ENCODE results near the gene NPAS3. TPM values are rescaled to one million over a fixed set of nuclear protein-coding genes. Genes with fewer than 3 reads are reported as not detected.

The NPAS3 gene
- total RNA-seq, 6 donors from 2014 or later = 0.30 to 0.77 (median 0.59) TPM; not detected in 2

DNA sequence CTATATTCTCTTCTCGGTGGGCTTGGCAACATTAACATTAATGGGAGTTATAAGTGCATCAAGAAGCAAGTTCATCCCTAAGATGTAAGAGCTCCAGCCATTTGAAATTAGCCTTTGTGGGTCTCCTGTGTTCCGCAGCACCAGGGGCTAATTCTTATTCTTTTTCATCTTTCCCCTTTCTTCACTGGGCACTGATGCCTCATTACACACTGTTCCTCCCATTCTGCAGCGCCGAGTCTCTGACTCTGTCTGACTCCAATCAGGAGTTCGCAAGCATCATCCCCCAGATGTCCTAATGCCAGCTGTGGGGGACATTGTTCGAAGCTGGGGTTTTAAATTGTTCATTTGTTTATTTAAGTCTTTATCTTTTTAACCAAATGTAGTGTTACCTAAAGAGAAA, 670.9 kb downstream of the NPAS3 start:
- H3K27ac ChIP-seq = no peak overlapping the region
- no peaks in the 10 kb centered on the region for H3K36me3 ChIP-seq
- H3K4me1 ChIP-seq = no peaks in the 10 kb centered on the region
- H3K4me3 ChIP-seq = no peak overlapping the region
- no peak for TF ChIP-seq POLR2AphosphoS5 (IDR thresholded peaks at IDR 0.05)
- 84 to 91% methylated on average over 6 of the region's 6 CpGs for WGBS, 2 donors
- ATAC-seq (ENCODE audit: low FRiP score in 2 of 2) (no peak), DNase-seq (no peak)
- H3K9me3 ChIP-seq = no peaks in the 10 kb centered on the region
- no peaks in the 10 kb centered on the region for H3K27me3 ChIP-seq

DNA sequence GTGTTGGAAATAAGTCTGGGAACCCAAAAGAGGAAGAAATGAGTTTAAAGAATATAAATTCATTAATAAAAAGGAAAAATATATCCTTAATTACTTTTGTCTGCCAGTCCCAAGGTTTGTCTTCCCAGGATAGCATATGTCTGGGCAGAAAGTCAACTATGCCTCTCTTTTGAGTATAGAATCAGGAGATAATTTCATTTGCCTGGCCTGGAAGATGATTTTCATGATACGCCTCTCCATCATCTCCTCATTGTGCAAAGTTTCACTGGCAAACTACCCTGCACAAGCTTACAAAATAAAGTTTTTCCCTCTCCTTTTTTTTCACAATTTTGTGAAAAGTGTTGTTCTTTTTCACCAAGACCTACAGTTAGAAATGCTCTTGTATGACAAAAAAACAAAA, 671.4 kb downstream of the NPAS3 start:
- Histone ChIP-seq H3K4me3 (no peak overlapping the region), H3K9me3 (no peaks in the 10 kb centered on the region), H3K27me3 (no peaks in the 10 kb centered on the region), H3K36me3 (no peaks in the 10 kb centered on the region), H3K4me1 (no peaks in the 10 kb centered on the region), H3K27ac (no peak overlapping the region)
- ATAC-seq (ENCODE audit: low FRiP score in 2 of 2) = no peak
- no peak for DNase-seq
- TF ChIP-seq, protein P1, sequence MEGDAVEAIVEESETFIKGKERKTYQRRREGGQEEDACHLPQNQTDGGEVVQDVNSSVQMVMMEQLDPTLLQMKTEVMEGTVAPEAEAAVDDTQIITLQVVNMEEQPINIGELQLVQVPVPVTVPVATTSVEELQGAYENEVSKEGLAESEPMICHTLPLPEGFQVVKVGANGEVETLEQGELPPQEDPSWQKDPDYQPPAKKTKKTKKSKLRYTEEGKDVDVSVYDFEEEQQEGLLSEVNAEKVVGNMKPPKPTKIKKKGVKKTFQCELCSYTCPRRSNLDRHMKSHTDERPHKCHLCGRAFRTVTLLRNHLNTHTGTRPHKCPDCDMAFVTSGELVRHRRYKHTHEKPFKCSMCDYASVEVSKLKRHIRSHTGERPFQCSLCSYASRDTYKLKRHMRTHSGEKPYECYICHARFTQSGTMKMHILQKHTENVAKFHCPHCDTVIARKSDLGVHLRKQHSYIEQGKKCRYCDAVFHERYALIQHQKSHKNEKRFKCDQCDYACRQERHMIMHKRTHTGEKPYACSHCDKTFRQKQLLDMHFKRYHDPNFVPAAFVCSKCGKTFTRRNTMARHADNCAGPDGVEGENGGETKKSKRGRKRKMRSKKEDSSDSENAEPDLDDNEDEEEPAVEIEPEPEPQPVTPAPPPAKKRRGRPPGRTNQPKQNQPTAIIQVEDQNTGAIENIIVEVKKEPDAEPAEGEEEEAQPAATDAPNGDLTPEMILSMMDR (IDR thresholded peaks at IDR 0.05) = no peak
- TF ChIP-seq POLR2AphosphoS5 (IDR thresholded peaks at IDR 0.05) = no peak
- no peak for TF ChIP-seq EP300 (IDR thresholded peaks at IDR 0.05)
- no peak for TF ChIP-seq POLR2A (IDR thresholded peaks at IDR 0.05)
- WGBS, 2 donors = 89 to 96% methylated on average over 1 of the region's 1 CpG

DNA sequence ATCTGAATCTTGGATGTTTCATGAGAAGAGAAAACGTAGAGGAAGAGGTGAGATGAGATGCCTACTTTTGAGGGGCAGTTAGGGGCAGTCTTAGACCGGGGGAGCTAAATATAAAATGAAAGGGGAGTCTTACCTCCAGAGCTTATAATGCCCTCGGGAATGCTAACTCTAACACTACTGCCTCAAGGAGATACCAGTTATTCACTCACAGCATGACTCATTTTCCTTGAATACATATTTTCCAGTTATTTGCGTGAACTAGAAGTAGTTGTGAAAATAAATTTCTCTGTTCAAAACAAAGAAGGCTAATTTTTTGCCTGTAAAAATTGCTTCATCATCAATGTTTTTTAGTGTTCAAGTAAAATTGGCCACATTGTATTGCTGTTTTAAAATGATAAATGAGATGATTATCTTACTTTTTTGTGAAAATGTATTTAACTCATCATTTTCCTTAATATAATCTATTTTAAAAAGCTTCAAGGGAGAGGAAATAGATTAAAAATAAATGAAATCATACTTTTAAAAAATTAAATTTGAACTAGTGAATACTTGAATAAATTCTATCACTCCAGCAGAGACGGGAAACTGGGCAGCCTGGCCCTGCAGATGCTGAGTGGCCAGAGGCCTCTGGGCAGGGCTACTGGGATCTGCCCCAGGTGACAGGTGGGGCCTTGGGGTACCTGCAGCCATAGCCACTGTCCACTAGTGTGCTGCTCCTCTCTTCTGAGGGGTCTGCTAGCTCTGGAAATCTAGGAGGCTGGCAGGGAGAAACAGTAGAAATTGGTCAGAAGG, 672.9 kb downstream of the NPAS3 start:
- no peak overlapping the region for H3K4me3 ChIP-seq
- H3K9me3 ChIP-seq = no peaks in the 10 kb centered on the region
- H3K4me1 ChIP-seq = no peaks in the 10 kb centered on the region
- H3K27ac ChIP-seq = no peak overlapping the region
- TF ChIP-seq EP300 (IDR thresholded peaks at IDR 0.05) (no peak), POLR2AphosphoS5 (IDR thresholded peaks at IDR 0.05) (no peak), POLR2A (IDR thresholded peaks at IDR 0.05) (no peak)
- TF ChIP-seq, protein P1 (IDR thresholded peaks at IDR 0.05) = no peak
- ATAC-seq (ENCODE audit: low FRiP score in 2 of 2) = no peak
- H3K36me3 ChIP-seq = no peaks in the 10 kb centered on the region
- no peaks in the 10 kb centered on the region for H3K27me3 ChIP-seq
- 83 to 85% methylated on average over 5 of the region's 5 CpGs for WGBS, 2 donors
- peak in 1 of 2 donors; percentile 9 for DNase-seq

DNA sequence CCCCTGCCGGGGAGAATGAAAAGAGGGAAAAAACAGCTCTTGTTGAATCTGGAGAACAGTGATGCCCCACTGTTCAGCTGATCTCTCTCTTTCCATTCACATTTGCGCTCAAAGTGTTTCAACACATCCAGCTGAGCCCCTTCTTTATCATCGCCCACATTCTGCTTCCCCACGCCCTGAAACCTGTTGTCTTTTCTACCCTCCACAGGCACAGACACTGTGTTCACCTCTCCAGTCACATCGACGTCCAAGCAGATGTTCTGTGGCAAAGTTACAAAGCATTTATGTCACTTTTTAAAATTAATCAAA, 673.5 kb downstream of the NPAS3 start:
- TF ChIP-seq POLR2A (IDR thresholded peaks at IDR 0.05) (no peak), POLR2AphosphoS5 (IDR thresholded peaks at IDR 0.05) (no peak), EP300 (IDR thresholded peaks at IDR 0.05) (no peak)
- TF ChIP-seq, protein P1 (IDR thresholded peaks at IDR 0.05) = no peak
- ATAC-seq (ENCODE audit: low FRiP score in 2 of 2) (no peak), DNase-seq (no peak)
- H3K4me3 ChIP-seq = no peak overlapping the region
- WGBS, 2 donors = 68 to 69% methylated on average over 6 of the region's 6 CpGs
- no peaks in the 10 kb centered on the region for H3K27me3 ChIP-seq
- no peaks in the 10 kb centered on the region for H3K9me3 ChIP-seq
- no peaks in the 10 kb centered on the region for H3K4me1 ChIP-seq
- H3K36me3 ChIP-seq = no peaks in the 10 kb centered on the region
- no peak overlapping the region for H3K27ac ChIP-seq

DNA sequence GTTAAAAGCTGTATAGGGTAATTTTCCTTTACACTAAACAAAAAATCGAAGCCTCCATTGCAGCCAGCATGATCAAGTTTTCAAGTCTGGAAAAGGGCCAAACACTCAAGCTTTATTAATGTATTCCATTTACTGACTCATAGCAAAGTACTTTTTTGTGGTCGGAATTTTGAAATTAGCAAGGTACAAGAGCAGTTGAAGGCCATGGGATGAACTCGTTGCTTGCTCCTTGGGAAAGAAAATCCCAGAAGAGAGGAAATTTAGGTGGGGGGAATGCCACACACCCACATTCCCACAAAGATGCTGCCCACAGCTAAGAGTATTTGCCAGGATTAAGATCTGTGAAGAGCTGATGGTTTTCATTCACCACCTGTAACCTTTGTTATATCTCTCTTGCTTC, 678.5 kb downstream of the NPAS3 start:
- WGBS, 2 donors = 61 to 67% methylated on average over 3 of the region's 3 CpGs
- DNase-seq (no peak), ATAC-seq (ENCODE audit: low FRiP score in 2 of 2) (no peak)
- Histone ChIP-seq H3K27me3 (no peaks in the 10 kb centered on the region), H3K4me3 (no peak overlapping the region), H3K9me3 (no peaks in the 10 kb centered on the region), H3K27ac (no peak overlapping the region), H3K36me3 (no peaks in the 10 kb centered on the region), H3K4me1 (no peaks in the 10 kb centered on the region)
- TF ChIP-seq POLR2A (IDR thresholded peaks at IDR 0.05) (no peak), POLR2AphosphoS5 (IDR thresholded peaks at IDR 0.05) (no peak), EP300 (IDR thresholded peaks at IDR 0.05) (no peak)
- TF ChIP-seq, protein P1 (IDR thresholded peaks at IDR 0.05) = no peak
